ENCODE results near the gene DPYSL3. TPM values are rescaled to one million over a fixed set of nuclear protein-coding genes. Genes with fewer than 3 reads are reported as not detected.
A peak's percentile ranks its signal among the peaks of the same experiment; 100 is the strongest.

DPYSL3 gene
- total RNA-seq, 4 donors from 2014 or later = 27.6 to 107 (median 31.4) TPM

- no peak for DNase-seq
- intact Hi-C loops (cut with DNase I; ENCODE audit: low total_unique reads) (no loop called here), in situ Hi-C loops (cut with MboI; ENCODE audit: low pct_ligation_motif_present in 1 of 4, low pct_unique_long_range_greater_than_20kb in 1 of 4, low sequenced_read_pairs in 3 of 4) (no loop called here)
- Histone ChIP-seq H3K4me3 (no peak overlapping the region), H3K4me1 (peaks cover 9 to 35% (median 15%) of the 10 kb centered on the region in 4 donors), H3K27me3 (no peaks in the 10 kb centered on the region), H3K36me3 (no peaks in the 10 kb centered on the region), H3K27ac (peak overlapping the region in 2 of 4 donors; percentile 36 to 70), H3K9me3 (no peaks in the 10 kb centered on the region)
- TF ChIP-seq CTCF (IDR thresholded peaks at IDR 0.05) (no peak), EP300 (IDR thresholded peaks at IDR 0.05; ENCODE audit: low read depth) (no peak), POLR2A (IDR thresholded peaks at IDR 0.05) (no peak), POLR2AphosphoS5 (IDR thresholded peaks at IDR 0.05) (no peak)
- 33 to 67% methylated on average over 1 to 3 of the region's 3 CpGs for WGBS, 2 donors (ENCODE audit: low coverage in 1 of 2)
These were observed 75.8 kb downstream of the DPYSL3 start for GRCh38 chr5:147434049-147434448.

GRCh38 chr5:147432323-147432722, 77.5 kb downstream of the DPYSL3 start:
- H3K27me3 ChIP-seq = no peaks in the 10 kb centered on the region
- H3K4me1 ChIP-seq = peaks cover 9 to 51% (median 18%) of the 10 kb centered on the region in 4 donors
- no peak for DNase-seq
- intact Hi-C loops (cut with DNase I; ENCODE audit: low total_unique reads) (no loop called here), in situ Hi-C loops (cut with MboI; ENCODE audit: low pct_ligation_motif_present in 1 of 4, low pct_unique_long_range_greater_than_20kb in 1 of 4, low sequenced_read_pairs in 3 of 4) (no loop called here)
- H3K27ac ChIP-seq = peak overlapping the region; percentile 33 to 70 (median 42)
- TF ChIP-seq POLR2A (IDR thresholded peaks at IDR 0.05) = no peak
- no peak for TF ChIP-seq POLR2AphosphoS5 (IDR thresholded peaks at IDR 0.05)
- TF ChIP-seq EP300 (IDR thresholded peaks at IDR 0.05; ENCODE audit: low read depth) = no peak
- no peak for TF ChIP-seq CTCF (IDR thresholded peaks at IDR 0.05)
- H3K36me3 ChIP-seq = no peaks in the 10 kb centered on the region
- no peak overlapping the region for H3K4me3 ChIP-seq
- 70% methylated on average over 3 to 4 of the region's 4 CpGs for WGBS, 2 donors (ENCODE audit: low coverage in 1 of 2)
- H3K9me3 ChIP-seq = no peaks in the 10 kb centered on the region

GRCh38 chr5:147431586-147431985, 78.3 kb downstream of the DPYSL3 start:
- intact Hi-C loops (cut with DNase I; ENCODE audit: low total_unique reads) (no loop called here), in situ Hi-C loops (cut with MboI; ENCODE audit: low pct_ligation_motif_present in 1 of 4, low pct_unique_long_range_greater_than_20kb in 1 of 4, low sequenced_read_pairs in 3 of 4) (no loop called here)
- WGBS, 2 donors (ENCODE audit: low coverage in 1 of 2) = 40 to 78% methylated on average over 1 to 3 of the region's 3 CpGs
- TF ChIP-seq CTCF (IDR thresholded peaks at IDR 0.05) = no peak
- TF ChIP-seq EP300 (IDR thresholded peaks at IDR 0.05; ENCODE audit: low read depth) = no peak
- no peak for TF ChIP-seq POLR2A (IDR thresholded peaks at IDR 0.05)
- no peak for TF ChIP-seq POLR2AphosphoS5 (IDR thresholded peaks at IDR 0.05)
- H3K36me3 ChIP-seq = no peaks in the 10 kb centered on the region
- DNase-seq = no peak
- no peaks in the 10 kb centered on the region for H3K27me3 ChIP-seq
- H3K27ac ChIP-seq = peak overlapping the region; percentile 33 to 70 (median 42)
- no peak overlapping the region for H3K4me3 ChIP-seq
- peaks cover 9 to 51% (median 18%) of the 10 kb centered on the region in 4 donors for H3K4me1 ChIP-seq
- H3K9me3 ChIP-seq = no peaks in the 10 kb centered on the region

DNA sequence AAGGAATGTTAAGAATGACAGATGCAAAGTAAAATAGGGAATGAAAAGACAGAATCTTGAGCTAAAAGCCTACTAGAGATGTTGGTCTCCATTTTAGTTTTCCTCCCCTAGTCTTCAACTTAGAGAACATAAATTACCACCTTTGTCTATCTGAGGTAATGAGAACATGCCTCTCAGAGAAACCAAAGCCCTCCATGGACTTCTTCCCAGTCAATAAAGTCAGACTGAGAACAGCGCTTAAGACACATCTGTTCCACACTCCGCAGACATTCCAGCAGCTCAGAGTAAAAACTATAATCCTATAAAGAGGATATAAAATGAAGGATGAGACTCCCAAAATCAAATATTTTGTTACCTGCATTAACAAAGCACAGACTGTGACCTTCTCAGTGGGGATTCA, 79.2 kb downstream of the DPYSL3 start:
- Histone ChIP-seq H3K4me1 (peaks cover 9 to 51% (median 18%) of the 10 kb centered on the region in 4 donors), H3K36me3 (no peaks in the 10 kb centered on the region), H3K27me3 (no peaks in the 10 kb centered on the region), H3K27ac (peak overlapping the region in 3 of 4 donors; percentile 8 to 70 (median 36)), H3K9me3 (no peaks in the 10 kb centered on the region), H3K4me3 (no peak overlapping the region)
- WGBS, 2 donors (ENCODE audit: low coverage in 1 of 2) = 77 to 86% methylated on average over 2 of the region's 2 CpGs
- DNase-seq = no peak
- TF ChIP-seq EP300 (IDR thresholded peaks at IDR 0.05; ENCODE audit: low read depth) = no peak
- TF ChIP-seq POLR2AphosphoS5 (IDR thresholded peaks at IDR 0.05) = no peak
- TF ChIP-seq CTCF (IDR thresholded peaks at IDR 0.05) = no peak
- TF ChIP-seq POLR2A (IDR thresholded peaks at IDR 0.05) = no peak
- in situ Hi-C loops (cut with MboI; ENCODE audit: low pct_ligation_motif_present in 1 of 4, low pct_unique_long_range_greater_than_20kb in 1 of 4, low sequenced_read_pairs in 3 of 4) = no loop called here
- intact Hi-C loops (cut with DNase I; ENCODE audit: low total_unique reads) = no loop called here

Data from transverse colon (tissue), 4 donors.